ENCODE results near the gene DPP6. TPM values are rescaled to one million over a fixed set of nuclear protein-coding genes. Genes with fewer than 3 reads are reported as not detected.

The DPP6 gene
- total RNA-seq, 2 experiments from 2014 or later = not detected

- no peaks in the 10 kb centered on the region for H3K4me1 Mint-ChIP-seq
- DNase-seq = no peak
- H3K36me3 Mint-ChIP-seq (ENCODE audit: low read depth) = no peaks in the 10 kb centered on the region
- CTCF ChIA-PET = no interaction called here
- H3K4me3 Mint-ChIP-seq = no peak overlapping the region
- intact Hi-C loops (cut with DNase I, micrococcal nuclease) = no loop called here
- no peak overlapping the region for H3K27ac Mint-ChIP-seq
- POLR2A ChIA-PET = no interaction called here
- ATAC-seq = no peak
- no peaks in the 10 kb centered on the region for H3K27me3 Mint-ChIP-seq
- peaks cover 1% of the 10 kb centered on the region for H3K9me3 Mint-ChIP-seq (ENCODE audit: low read depth)
These were observed 512.5 kb downstream of the DPP6 start for GRCh38 chr7:154564676-154565075.

- Mint-ChIP-seq H3K27ac (no peak overlapping the region), H3K9me3 (ENCODE audit: low read depth) (peaks cover 1% of the 10 kb centered on the region), H3K36me3 (ENCODE audit: low read depth) (no peaks in the 10 kb centered on the region), H3K27me3 (no peaks in the 10 kb centered on the region), H3K4me1 (no peaks in the 10 kb centered on the region), H3K4me3 (no peak overlapping the region)
- intact Hi-C loops (cut with DNase I, micrococcal nuclease) = no loop called here
- DNase-seq (no peak), ATAC-seq (no peak)
- ChIA-PET CTCF (no interaction called here), POLR2A (no interaction called here)
These were observed 514.7 kb downstream of the DPP6 start for GRCh38 chr7:154566877-154567276.

DNA sequence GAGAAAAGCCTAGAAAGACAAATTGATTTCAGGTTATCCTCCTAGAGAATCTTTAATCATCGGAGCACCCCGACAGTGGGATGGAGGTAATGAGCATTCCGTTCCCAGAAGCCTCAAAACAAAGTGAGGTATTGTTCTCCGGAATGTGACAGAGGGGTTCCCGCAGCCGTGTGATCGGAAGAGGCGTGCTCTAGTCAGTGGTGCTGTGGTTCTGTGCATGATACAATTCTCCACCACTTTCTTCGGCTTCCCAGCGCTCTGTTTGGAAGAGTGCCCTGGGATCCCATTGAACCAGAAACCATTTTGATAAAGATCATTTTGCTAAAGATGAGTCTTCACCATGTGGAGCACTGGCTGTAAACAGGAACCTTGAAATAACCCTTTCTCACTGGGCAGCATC, 516.1 kb downstream of the DPP6 start:
- no peak overlapping the region for H3K4me3 Mint-ChIP-seq
- H3K4me1 Mint-ChIP-seq = no peaks in the 10 kb centered on the region
- POLR2A ChIA-PET = no interaction called here
- intact Hi-C loops (cut with DNase I, micrococcal nuclease) = no loop called here
- no peak overlapping the region for H3K27ac Mint-ChIP-seq
- peaks cover 1% of the 10 kb centered on the region for H3K9me3 Mint-ChIP-seq (ENCODE audit: low read depth)
- CTCF ChIA-PET = no interaction called here
- no peaks in the 10 kb centered on the region for H3K27me3 Mint-ChIP-seq
- no peaks in the 10 kb centered on the region for H3K36me3 Mint-ChIP-seq (ENCODE audit: low read depth)
- ATAC-seq (no peak), DNase-seq (no peak)

GRCh38 chr7:154569916-154570315, 517.7 kb downstream of the DPP6 start:
- H3K27ac Mint-ChIP-seq = no peak overlapping the region
- no peak for ATAC-seq
- no peaks in the 10 kb centered on the region for H3K4me1 Mint-ChIP-seq
- H3K9me3 Mint-ChIP-seq (ENCODE audit: low read depth) = peaks cover 1% of the 10 kb centered on the region
- H3K36me3 Mint-ChIP-seq (ENCODE audit: low read depth) = no peaks in the 10 kb centered on the region
- H3K4me3 Mint-ChIP-seq = no peak overlapping the region
- intact Hi-C loops (cut with DNase I, micrococcal nuclease) = no loop called here
- no peaks in the 10 kb centered on the region for H3K27me3 Mint-ChIP-seq
- no peak for DNase-seq
- ChIA-PET POLR2A (no interaction called here), CTCF (no interaction called here)

DNA sequence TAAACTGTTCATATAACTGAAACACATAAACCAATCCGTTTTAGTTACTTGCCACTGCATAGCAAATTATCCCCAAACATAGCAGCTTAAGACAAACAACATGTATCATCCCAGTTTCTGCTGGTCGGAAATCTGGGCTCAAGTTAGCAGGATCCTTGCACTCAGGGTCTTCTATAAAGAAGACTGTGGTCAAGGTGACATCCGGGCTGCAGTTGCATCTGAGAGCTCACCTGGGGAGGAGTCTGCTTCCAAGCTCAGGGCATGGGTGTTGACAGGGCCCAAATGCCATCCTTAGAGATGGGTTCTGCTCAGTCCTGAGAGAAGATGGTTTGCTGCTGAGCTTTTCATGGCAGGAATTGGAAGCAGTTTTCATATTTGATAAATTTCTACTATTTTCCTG, 519.6 kb downstream of the DPP6 start:
- ATAC-seq = no peak
- H3K4me3 Mint-ChIP-seq = no peak overlapping the region
- H3K36me3 Mint-ChIP-seq (ENCODE audit: low read depth) = no peaks in the 10 kb centered on the region
- H3K4me1 Mint-ChIP-seq = no peaks in the 10 kb centered on the region
- intact Hi-C loops (cut with DNase I, micrococcal nuclease) = no loop called here
- H3K9me3 Mint-ChIP-seq (ENCODE audit: low read depth) = no peaks in the 10 kb centered on the region
- DNase-seq = no peak
- no peak overlapping the region for H3K27ac Mint-ChIP-seq
- CTCF ChIA-PET = interaction anchor here (0.6 kb wide), 1 partner anchor 19 kb away, joined by 5 read pairs; no protein-coding TSS in a partner anchor
- POLR2A ChIA-PET = interaction anchor here (0.7 kb wide), 1 partner anchor 1530 kb away, joined by 3 read pairs; no protein-coding TSS in a partner anchor
- H3K27me3 Mint-ChIP-seq = no peaks in the 10 kb centered on the region

DNA sequence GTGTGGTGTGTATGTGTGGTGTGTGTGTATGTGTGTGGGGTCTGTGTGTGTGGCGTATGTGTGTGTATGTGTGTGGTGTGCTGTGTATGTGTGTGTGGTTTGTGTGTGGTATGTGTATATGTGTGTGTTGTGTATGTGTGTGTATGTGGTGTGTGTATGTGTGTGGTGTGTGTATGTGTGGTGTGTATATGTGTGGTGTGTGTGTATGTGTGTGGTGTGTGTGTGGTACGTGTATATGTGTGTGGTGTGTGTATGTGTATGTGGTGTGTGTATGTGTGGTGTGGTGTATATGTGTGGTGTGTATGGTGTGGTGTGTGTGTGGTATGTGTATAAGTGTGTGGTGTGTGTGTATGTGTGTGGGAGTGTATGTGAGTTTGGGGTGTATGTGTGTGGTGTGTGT, 522.0 kb downstream of the DPP6 start:
- Mint-ChIP-seq H3K27me3 (no peaks in the 10 kb centered on the region), H3K9me3 (ENCODE audit: low read depth) (no peaks in the 10 kb centered on the region), H3K4me3 (no peak overlapping the region), H3K27ac (no peak overlapping the region), H3K36me3 (ENCODE audit: low read depth) (no peaks in the 10 kb centered on the region), H3K4me1 (no peaks in the 10 kb centered on the region)
- POLR2A ChIA-PET = no interaction called here
- ATAC-seq (no peak), DNase-seq (no peak)
- CTCF ChIA-PET = no interaction called here
- intact Hi-C loops (cut with DNase I, micrococcal nuclease) = no loop called here

DNA sequence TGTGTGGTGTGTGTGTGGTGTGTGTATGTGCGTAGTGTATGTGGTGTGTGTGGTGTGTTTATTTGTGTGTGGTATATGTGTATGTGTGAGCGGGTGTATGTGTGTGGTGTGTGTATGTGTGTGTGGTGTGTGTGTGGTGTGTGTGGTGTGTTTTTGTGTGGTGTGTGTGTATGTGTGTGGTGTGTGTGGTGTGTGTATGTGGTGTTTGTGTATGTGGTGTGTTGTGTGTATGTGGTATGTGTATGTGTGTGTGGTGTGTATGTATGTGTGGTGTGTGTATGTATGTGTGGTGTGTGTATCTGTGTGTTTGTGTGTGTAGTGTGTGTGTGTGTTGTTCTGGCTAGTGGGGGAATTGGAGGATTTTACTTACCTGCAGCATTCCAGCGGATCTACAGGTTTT, 523.3 kb downstream of the DPP6 start:
- Mint-ChIP-seq H3K4me3 (no peak overlapping the region), H3K4me1 (no peaks in the 10 kb centered on the region), H3K27ac (no peak overlapping the region), H3K9me3 (ENCODE audit: low read depth) (no peaks in the 10 kb centered on the region), H3K36me3 (ENCODE audit: low read depth) (no peaks in the 10 kb centered on the region), H3K27me3 (no peaks in the 10 kb centered on the region)
- ATAC-seq (no peak), DNase-seq (no peak)
- intact Hi-C loops (cut with DNase I, micrococcal nuclease) = no loop called here
- ChIA-PET CTCF (no interaction called here), POLR2A (no interaction called here)

GRCh38 chr7:154576604-154577003, 524.4 kb downstream of the DPP6 start:
- Mint-ChIP-seq H3K4me1 (no peaks in the 10 kb centered on the region), H3K9me3 (ENCODE audit: low read depth) (no peaks in the 10 kb centered on the region), H3K36me3 (ENCODE audit: low read depth) (no peaks in the 10 kb centered on the region), H3K27ac (no peak overlapping the region), H3K27me3 (no peaks in the 10 kb centered on the region), H3K4me3 (no peak overlapping the region)
- POLR2A ChIA-PET = no interaction called here
- CTCF ChIA-PET = no interaction called here
- ATAC-seq (no peak), DNase-seq (no peak)
- intact Hi-C loops (cut with DNase I, micrococcal nuclease) = no loop called here

- H3K36me3 Mint-ChIP-seq (ENCODE audit: low read depth) = no peaks in the 10 kb centered on the region
- H3K9me3 Mint-ChIP-seq (ENCODE audit: low read depth) = no peaks in the 10 kb centered on the region
- intact Hi-C loops (cut with DNase I, micrococcal nuclease) = no loop called here
- no peak for ATAC-seq
- DNase-seq = no peak
- ChIA-PET POLR2A (no interaction called here), CTCF (no interaction called here)
- H3K27ac Mint-ChIP-seq = no peak overlapping the region
- no peaks in the 10 kb centered on the region for H3K4me1 Mint-ChIP-seq
- no peak overlapping the region for H3K4me3 Mint-ChIP-seq
- no peaks in the 10 kb centered on the region for H3K27me3 Mint-ChIP-seq
These were observed 525.1 kb downstream of the DPP6 start for GRCh38 chr7:154577141-154577873.

- H3K4me3 Mint-ChIP-seq = no peak overlapping the region
- CTCF ChIA-PET = no interaction called here
- H3K9me3 Mint-ChIP-seq (ENCODE audit: low read depth) = peaks cover 2% of the 10 kb centered on the region
- POLR2A ChIA-PET = no interaction called here
- intact Hi-C loops (cut with DNase I, micrococcal nuclease) = no loop called here
- DNase-seq (no peak), ATAC-seq (no peak)
- H3K36me3 Mint-ChIP-seq (ENCODE audit: low read depth) = no peaks in the 10 kb centered on the region
- no peak overlapping the region for H3K27ac Mint-ChIP-seq
- H3K27me3 Mint-ChIP-seq = no peaks in the 10 kb centered on the region
- H3K4me1 Mint-ChIP-seq = no peaks in the 10 kb centered on the region
These were observed 526.1 kb downstream of the DPP6 start for GRCh38 chr7:154578336-154578735.

- H3K36me3 Mint-ChIP-seq (ENCODE audit: low read depth) = no peaks in the 10 kb centered on the region
- ChIA-PET POLR2A (no interaction called here), CTCF (no interaction called here)
These were observed 527.5 kb downstream of the DPP6 start for GRCh38 chr7:154579711-154580110.

GRCh38 chr7:154581251-154581890, 529.2 kb downstream of the DPP6 start:
- Mint-ChIP-seq H3K4me3 (no peak overlapping the region), H3K4me1 (no peaks in the 10 kb centered on the region), H3K36me3 (ENCODE audit: low read depth) (no peaks in the 10 kb centered on the region), H3K27me3 (no peaks in the 10 kb centered on the region), H3K9me3 (ENCODE audit: low read depth) (peaks cover 3% of the 10 kb centered on the region), H3K27ac (no peak overlapping the region)
- CTCF ChIA-PET = no interaction called here
- POLR2A ChIA-PET = no interaction called here
- DNase-seq (no peak), ATAC-seq (no peak)
- intact Hi-C loops (cut with DNase I, micrococcal nuclease) = no loop called here

More at GRCh38 chr7:154579711-154580110, 527.5 kb downstream of the DPP6 start:
- Mint-ChIP-seq H3K27ac (no peak overlapping the region), H3K9me3 (ENCODE audit: low read depth) (peaks cover 3% of the 10 kb centered on the region), H3K4me1 (no peaks in the 10 kb centered on the region), H3K27me3 (no peaks in the 10 kb centered on the region), H3K4me3 (no peak overlapping the region)
- intact Hi-C loops (cut with DNase I, micrococcal nuclease) = no loop called here
- ATAC-seq = no peak
- no peak for DNase-seq
